Brain microvascular endothelial cell (primary cell): ENCODE results near the gene C1orf146.

Source experiments
- DNase-seq: peaks from one replicate; pipeline ENCODE4 v3.0.0-alpha.2; 2020
- H3K27ac ChIP-seq: fragments of 250-450 bp; sonication (Bioruptor Pico); 2 replicates; pipeline ENCODE4 v1.5.1; 2020; ENCODE audit warnings: mild to moderate bottlenecking, moderate library complexity
- H3K27me3 ChIP-seq: fragments of 250-450 bp; sonication (Bioruptor Pico); replicated peaks from 2 replicates; pipeline ENCODE4 v1.5.1; 2020; ENCODE audit warnings: mild to moderate bottlenecking
- H3K36me3 ChIP-seq: fragments of 250-450 bp; sonication (Bioruptor Pico); replicated peaks from 2 replicates; pipeline ENCODE4 v1.5.1; 2020; ENCODE audit warnings: mild to moderate bottlenecking
- H3K4me3 ChIP-seq: 2 replicates; pipeline ENCODE4 v1.5.1; 2011; ENCODE audit warnings: low read depth, mild to moderate bottlenecking, control low read depth, low read length, moderate library complexity
- in situ Hi-C: cut with HindIII; loops from 2 replicates; pipeline ENCODE4 v1.10.0; 2017; ENCODE audit warnings: low sequenced_read_pairs, low pct_ligation_motif_present
- TF ChIP-seq, protein P1 (sequence below): IDR thresholded peaks from 2 replicates; pipeline ENCODE4 v1.5.1; 2011; ENCODE audit warnings: low read depth, mild to moderate bottlenecking, moderate library complexity, low read length, control low read depth, inconsistent platforms; ENCODE audit errors: missing control alignments

Gene C1orf146, protein sequence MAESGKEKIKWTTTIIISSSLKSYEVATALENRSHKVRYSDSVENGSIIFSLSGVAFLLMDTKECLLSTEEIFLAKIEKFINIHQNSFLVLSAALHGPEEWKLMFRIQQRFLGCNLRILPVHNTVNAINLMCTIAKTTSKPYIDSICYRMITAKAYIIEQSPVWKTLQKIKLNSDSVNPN

DNA sequence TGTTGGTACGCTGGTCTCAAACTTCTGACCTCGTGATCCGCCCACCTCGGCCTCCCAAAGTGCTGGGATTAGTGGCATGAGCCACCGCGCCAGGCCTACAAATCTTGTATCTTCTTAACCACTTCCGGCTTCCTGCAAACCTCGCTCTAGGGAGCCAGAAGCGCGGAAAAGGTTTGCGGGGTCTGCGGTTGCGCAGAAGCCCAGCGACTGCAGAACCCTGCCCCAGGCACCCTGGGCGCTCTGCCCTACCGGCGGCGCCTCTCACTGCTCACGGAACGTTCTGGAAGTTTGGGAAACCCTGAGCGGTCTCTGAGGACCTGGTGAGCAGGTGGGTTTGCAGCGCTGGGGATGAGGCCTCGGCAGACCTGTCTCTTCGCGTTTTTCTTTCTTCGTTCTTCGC, at the start of gene C1orf146:
C1orf146 (plus strand) TSS at position 195 of the 400 bp plus-strand sequence. CDS start 13,506 bp downstream, outside the sequence.
- DNase-seq, result no peak
- H3K27ac ChIP-seq, result no peak within 1 kb of the TSS
- no peaks in the 10 kb centered on the region for H3K27me3 ChIP-seq
- in situ Hi-C loops, result no loop called here
- no peak within 1 kb of the TSS for H3K4me3 ChIP-seq
- TF ChIP-seq, protein P1, sequence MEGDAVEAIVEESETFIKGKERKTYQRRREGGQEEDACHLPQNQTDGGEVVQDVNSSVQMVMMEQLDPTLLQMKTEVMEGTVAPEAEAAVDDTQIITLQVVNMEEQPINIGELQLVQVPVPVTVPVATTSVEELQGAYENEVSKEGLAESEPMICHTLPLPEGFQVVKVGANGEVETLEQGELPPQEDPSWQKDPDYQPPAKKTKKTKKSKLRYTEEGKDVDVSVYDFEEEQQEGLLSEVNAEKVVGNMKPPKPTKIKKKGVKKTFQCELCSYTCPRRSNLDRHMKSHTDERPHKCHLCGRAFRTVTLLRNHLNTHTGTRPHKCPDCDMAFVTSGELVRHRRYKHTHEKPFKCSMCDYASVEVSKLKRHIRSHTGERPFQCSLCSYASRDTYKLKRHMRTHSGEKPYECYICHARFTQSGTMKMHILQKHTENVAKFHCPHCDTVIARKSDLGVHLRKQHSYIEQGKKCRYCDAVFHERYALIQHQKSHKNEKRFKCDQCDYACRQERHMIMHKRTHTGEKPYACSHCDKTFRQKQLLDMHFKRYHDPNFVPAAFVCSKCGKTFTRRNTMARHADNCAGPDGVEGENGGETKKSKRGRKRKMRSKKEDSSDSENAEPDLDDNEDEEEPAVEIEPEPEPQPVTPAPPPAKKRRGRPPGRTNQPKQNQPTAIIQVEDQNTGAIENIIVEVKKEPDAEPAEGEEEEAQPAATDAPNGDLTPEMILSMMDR, result no peak
- H3K36me3 ChIP-seq, result no peaks in the 10 kb centered on the region

DNA sequence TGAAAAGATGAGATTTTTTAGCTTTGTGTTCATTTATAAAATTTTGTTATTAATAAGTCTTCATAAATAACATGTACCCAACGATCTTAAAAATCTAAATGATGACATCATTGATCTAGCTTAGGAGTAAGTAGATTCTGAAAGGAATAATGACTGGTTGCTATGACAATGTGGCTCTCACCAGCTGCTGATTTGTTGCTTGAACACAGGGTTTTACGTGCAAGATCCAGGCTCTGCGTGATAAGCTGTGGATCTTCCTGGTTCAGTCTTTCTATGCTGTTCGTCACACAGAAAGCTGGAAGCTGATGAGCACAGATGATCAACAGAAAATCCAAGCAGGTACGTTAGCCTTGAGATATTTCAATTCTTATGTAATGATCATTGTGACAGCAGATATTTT, 49.1 kb upstream of the C1orf146 start:
- in situ Hi-C loops, result no loop called here
- Histone ChIP-seq H3K27ac (no peak overlapping the region), H3K36me3 (no peaks in the 10 kb centered on the region), H3K4me3 (no peak overlapping the region), H3K27me3 (no peaks in the 10 kb centered on the region)
- TF ChIP-seq, protein P1, result no peak
- no peak for DNase-seq

DNA sequence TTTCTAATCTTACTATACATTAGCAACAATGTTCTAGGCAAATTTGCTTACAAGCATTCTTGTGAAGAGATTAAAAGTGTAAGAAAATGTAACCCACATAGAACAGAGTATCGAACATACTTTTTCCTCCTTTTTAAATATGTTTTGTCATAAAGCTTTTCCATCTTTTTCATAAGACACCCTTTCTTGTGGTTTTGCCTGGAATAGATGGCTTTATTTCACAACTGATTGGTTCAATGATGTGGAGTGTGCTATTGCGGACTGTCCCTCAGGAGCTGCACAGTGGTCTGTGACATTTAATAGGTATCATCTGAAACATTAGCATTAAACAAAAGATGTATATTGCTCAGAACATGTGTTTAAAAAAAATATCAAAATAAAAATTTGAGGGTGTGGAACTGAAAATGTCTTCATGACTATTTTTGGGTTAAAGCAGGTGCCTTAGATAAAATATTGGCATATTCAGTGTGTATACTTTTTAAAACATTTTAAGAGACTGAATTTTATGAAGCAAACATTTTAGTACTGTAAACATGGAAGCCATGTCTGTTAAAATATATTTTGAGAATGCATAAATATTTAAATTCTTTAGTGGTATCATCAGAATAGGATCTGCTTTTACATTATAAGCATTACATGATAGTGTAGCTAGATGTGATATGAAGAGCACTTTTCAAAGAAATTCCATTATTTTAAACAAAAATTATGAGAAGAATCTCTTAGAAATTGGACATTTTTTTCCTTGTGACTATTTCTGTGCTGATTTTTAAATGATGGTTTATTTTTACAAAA, 48.3 kb upstream of the C1orf146 start:
- no peak overlapping the region for H3K27ac ChIP-seq
- TF ChIP-seq, protein P1, result no peak
- no peaks in the 10 kb centered on the region for H3K36me3 ChIP-seq
- H3K4me3 ChIP-seq, result no peak overlapping the region
- DNase-seq, result no peak
- H3K27me3 ChIP-seq, result no peaks in the 10 kb centered on the region
- in situ Hi-C loops, result no loop called here

DNA sequence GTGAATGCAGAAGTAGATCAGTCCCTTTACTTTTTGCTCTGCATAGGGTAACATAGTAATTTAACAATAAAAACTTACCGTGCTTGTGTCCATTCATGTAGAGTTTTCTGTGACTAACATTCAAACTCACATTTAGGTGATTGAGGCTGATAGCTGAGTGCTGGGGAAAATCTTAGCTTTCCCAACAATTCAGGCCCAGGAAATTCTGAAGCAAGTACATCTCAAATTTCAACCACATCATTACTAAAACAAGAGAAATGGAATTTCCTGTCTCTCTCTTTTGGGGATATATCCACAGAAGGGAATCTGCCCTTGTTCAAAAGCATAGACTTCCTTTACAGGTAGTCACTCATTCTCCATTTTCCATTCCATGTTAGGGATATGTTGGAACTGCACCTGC, 33.1 kb upstream of the C1orf146 start:
- Histone ChIP-seq H3K27me3 (no peaks in the 10 kb centered on the region), H3K27ac (no peak overlapping the region), H3K4me3 (no peak overlapping the region), H3K36me3 (no peaks in the 10 kb centered on the region)
- DNase-seq, result peak; percentile 65
- in situ Hi-C loops, result no loop called here
- TF ChIP-seq, protein P1, result no peak

DNA sequence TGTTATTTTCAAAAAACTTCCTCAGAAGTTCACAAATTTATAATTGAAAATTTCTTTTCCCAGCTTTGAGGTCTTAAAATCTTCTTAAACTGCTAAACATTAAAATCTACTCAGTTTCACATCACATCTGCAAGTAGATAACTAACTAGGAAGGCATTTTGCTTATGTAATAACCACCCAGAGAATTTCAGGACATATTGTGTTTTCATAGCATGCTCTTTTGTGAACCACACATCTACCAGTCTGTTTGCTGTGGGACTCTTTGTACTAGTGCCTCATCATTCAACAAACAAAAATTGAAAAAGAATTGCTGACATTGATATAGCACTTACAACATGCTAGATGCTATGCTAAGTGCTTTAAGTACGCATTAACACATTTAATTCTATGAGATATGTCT, 31.6 kb upstream of the C1orf146 start:
- peak; percentile 41 for DNase-seq

More for the DNA sequence above, 31.6 kb upstream of the C1orf146 start:
- H3K27ac ChIP-seq, result peak overlapping the region; percentile 47
- in situ Hi-C loops, result no loop called here
- no peaks in the 10 kb centered on the region for H3K36me3 ChIP-seq
- H3K27me3 ChIP-seq, result no peaks in the 10 kb centered on the region
- TF ChIP-seq, protein P1, result no peak
- no peak overlapping the region for H3K4me3 ChIP-seq
